Left colon (tissue), 2 donors: ENCODE measurements around the gene WHAMM. TPM values are rescaled to one million over a fixed set of nuclear protein-coding genes. Genes with fewer than 3 reads are reported as not detected.

Experiments
- ATAC-seq: fragments of 200-7000 bp; cut with Tn5 transposase; one replicate; pipeline ENCODE4 v1.9.1; 2020; ENCODE audit warnings: mild to moderate bottlenecking, moderate library complexity
- DNase-seq, 2 donors: peaks; one replicate each; pipeline ENCODE4 v3.0.0-alpha.2; 2020
- intact Hi-C, 2 donors: fragments of 100-400 bp; cut with DNase I in 1 of 2; cut with micrococcal nuclease in 1 of 2; formaldehyde crosslinking; loops; one replicate each; pipeline versions ENCODE4 v1.11.2 to v1.14.0; 2022; cut with DNase I, micrococcal nuclease
- total RNA-seq, 2 donors: library from RNA; stranded (reverse); fragmentation: NEBNext Ultra II Directional; extraction: Animal tissue kit (Norgen Biotek cat#: 25700); gene quantifications; one replicate each; pipeline ENCODE4 v1.2.1, GENCODE V29; 2021
- donor health status: DM: no; HTN: no; CAD: no.
- donor health status: DM: yes; HTN: yes; CAD: no.

WHAMM gene
- total RNA-seq, 2 donors from 2014 or later: 9.1 to 11.3 TPM

DNA sequence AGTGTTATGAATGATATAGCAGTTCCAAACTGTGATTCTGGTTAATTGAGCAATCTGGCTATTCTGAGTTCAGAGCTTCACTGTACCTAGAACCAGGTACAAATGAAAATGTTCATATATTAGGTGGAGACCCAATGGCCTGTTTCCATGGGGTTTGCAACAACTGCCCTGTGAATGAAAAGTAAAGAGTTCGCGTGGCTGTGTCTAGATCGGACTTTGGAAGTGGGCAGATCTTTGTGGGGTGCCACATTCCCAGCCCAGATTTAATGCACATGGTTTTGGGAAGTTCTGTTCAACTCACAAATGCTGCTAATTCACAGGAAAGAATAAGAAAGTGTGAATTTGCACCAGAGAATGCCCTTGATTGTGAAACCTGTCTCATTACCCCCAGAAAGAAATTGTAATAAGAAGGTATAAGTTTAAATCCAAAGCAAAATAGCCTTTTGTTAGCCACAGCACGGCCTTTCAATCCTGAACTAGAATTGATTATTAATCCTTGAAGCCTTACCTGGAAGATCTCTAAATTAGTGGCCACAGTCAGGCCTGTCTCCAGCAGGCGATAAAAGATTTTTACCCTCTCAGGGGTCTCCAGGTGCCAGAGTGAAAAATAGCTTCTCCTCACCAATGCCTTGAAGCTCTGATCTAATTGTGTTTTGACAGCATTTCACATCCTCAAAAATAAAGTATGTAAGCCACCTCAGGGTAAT is 22.6 kb downstream of the WHAMM start:
- ATAC-seq (no peak), DNase-seq (no peak)
- intact Hi-C loops: no loop called here

DNA sequence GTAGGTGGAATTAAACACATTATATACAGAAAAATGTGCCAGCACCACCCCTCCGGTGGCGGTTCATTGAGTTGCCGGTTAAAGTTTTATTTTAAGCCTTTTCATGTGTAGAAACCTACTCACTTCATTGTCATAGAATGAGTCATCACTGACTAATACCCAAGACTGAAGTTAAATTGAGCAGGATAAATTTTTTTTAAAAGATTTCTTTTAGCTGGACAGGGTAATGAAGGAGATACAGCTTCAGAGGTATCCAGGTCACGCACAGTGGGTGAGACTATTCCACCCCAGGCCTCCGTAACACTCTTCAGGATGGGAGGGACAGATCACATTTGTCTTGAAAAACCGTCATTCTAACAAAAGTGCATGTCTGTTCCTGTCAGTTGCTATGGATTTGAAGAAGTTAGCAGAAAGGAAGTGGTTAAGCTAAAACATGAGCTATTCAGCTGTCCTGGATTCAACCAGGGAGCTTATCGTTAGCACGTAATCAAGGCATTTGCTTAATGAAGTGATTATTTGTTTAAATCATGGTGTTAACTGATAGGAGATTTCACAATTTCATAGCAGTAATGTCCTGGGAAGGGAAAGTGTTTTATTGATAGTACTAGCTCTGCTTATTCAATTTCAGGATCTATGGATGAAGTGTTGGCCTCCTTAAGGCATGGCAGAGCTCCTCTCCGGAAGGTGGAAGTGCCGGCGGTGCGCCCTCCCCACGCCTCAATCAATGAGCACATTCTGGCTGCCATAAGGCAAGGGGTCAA is 23.4 kb downstream of the WHAMM start:
- intact Hi-C loops: no loop called here
- ATAC-seq (no peak), DNase-seq (no peak)

DNA sequence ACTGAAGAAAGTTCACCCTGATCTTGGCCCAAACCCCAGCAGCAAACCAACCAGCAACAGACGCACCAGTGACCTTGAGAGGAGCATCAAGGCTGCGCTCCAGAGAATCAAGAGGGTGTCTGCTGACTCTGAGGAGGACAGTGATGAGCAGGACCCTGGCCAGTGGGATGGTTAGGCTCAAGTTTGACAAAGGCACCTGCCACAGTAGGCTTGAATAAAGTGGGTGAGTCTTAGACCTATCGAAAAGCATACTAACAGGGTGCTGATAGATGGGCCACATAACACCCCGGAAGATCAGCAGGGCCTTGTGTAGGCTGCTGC is 23.9 kb downstream of the WHAMM start:
- intact Hi-C loops: no loop called here
- no peak for DNase-seq
- ATAC-seq: no peak

DNA sequence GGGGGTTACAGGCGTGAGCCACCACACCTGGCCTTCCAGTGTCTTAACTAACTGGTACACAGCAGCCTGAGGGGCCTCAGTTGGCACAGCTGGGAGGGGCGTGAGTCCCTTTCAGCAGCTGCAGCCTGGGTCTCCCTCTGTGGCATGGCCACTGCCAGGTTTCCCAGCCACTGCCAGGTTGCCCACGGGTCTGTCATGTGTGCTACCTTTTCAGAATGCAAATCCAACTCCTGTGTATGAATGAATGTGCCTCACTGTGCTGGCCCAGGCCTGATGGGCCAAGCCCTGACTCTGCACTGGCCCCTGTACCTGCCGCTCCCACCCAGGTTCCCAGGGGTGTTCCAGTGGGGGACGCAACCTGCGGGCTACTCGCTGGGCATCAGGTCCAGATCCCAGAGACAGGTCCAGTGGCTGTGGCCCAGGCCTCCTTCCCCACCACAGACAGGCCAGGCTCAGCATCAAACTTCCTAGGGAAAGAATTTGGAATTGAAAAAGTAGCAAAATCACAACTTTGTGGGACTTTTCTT is 26.0 kb downstream of the WHAMM start:
- intact Hi-C loops: no loop called here
- DNase-seq: no peak
- ATAC-seq: no peak

DNA sequence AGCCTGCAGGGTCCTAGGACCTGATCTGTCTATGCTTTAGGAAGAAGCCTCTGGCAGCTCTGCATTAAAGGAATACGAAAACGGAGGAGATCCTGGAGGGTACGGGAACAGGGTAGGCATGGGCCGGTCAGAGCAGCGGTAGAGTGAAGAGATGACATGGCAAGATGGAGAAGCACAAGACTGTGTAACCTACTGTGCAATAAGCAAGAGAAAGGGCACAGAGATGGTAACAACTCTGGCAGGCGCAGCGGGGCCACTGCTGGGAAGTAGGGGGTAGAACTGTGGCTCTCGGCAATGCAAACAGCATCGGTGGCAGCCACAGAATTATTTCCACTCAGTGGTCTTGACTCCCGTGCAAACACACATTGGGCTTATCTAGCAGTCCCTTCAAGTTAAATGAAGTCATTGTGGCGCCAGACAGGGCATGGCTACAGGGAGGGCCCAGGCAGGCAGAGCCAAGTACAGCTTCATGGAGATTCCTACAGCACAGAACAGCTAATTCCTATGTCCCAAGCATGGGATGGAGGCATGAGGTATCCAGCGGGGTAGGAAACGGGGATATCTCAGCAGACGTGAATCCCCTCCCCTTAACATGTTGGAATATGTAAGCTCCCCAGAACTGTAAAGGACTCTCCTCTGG is 28.8 kb downstream of the WHAMM start:
- intact Hi-C loops: no loop called here
- ATAC-seq (no peak), DNase-seq (no peak)

DNA sequence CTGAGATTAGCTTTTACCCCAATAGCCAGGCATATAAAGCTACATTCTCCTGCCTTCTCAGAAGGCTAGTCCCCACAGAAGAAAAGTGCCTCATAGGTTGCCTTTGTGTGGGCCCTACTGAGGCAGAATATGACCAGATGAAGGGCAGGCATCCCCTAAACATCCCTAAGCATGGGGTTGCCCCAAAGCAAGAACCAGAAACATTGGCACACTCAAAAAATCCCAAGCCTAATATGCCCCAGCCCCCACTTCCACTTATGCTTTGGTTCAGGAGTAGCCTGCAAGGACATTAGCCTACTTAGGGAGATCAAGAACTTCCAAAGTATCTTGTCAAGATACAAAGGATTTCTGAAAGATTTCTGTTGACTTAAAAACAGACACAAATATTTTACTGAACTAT is 29.7 kb downstream of the WHAMM start:
- intact Hi-C loops: no loop called here
- no peak for DNase-seq
- no peak for ATAC-seq

DNA sequence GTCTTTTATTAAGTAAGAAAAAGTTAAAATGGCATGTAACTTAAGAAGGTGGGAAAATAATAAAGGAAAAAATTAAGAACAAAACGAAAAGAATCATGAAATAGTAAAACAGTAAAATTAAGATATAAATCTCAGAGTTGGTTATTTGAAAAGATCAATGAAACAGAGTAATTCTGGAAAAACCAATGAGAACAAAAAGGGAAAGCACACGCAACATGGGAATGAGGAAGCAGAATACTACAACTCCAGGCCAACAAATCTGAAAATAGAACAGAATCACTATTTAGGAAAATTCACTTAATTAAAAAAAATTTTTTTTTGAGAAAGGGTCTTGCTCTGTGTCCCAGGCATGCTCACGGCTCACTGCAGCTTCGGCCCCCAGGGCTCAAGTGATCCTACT is 30.7 kb downstream of the WHAMM start:
- ATAC-seq (no peak), DNase-seq (no peak)
- intact Hi-C loops: no loop called here

DNA sequence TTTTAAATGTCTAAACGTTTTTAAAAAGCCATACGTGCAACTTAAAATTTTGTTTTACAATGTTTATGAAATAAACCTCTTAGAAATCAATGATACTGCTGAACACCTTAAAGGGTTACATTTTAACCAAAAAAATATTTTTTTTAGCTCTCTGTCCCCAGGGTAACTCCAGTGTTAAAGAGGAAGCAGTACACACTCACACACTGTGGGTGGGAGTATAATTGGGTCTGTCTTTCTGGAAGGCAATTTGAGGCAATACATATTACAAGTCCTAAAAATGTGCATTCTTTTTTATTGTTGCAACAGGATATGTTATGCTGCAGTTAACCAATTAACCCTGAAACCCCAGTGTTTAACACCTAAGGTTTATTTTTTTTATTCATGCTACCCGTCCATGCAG is 34.1 kb downstream of the WHAMM start:
- ATAC-seq: no peak
- DNase-seq: no peak
- intact Hi-C loops: no loop called here

DNA sequence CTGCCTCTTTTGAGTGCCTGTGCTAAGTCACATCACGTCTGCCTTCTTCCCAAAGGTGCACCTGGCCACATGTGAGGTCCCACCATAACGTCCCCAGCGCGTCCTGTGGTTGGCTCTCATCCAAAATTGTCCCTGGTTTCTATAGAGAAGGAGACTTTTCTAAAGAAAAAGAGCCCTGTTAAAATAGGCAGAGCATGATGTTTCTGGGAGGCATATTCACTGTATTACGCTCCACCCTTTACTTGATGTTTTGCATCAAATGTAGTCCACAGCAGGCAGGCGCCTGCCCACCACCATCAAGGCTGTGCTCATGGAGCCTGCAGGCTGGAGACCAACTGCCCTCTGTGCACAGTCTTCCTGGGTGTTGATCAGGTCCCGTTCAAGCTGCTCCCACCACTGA is 36.3 kb downstream of the WHAMM start:
- intact Hi-C loops: no loop called here

DNA sequence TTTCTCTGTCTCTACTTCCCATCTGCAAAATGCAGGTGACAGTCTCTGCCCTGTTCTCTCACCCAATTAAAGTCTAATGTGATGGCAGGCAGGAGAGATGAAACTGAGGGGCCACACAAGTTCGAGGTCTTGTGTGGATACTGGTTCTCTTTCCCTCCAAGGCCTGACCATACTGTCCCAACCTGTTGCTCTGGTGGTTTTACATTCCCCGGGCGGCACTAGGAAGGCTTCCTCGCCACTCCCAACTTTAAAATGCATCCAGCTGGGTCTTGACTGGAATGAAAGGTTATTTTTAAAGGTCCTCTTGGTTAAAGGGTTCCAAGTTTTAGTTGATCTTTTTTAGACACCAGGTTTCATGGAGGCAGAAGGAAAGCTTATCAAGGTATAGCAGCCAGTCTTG is 37.2 kb downstream of the WHAMM start:
- no peak for ATAC-seq
- intact Hi-C loops: no loop called here

More for the DNA sequence above, 36.3 kb downstream of the WHAMM start:
- ATAC-seq (no peak), DNase-seq (no peak)

DNA sequence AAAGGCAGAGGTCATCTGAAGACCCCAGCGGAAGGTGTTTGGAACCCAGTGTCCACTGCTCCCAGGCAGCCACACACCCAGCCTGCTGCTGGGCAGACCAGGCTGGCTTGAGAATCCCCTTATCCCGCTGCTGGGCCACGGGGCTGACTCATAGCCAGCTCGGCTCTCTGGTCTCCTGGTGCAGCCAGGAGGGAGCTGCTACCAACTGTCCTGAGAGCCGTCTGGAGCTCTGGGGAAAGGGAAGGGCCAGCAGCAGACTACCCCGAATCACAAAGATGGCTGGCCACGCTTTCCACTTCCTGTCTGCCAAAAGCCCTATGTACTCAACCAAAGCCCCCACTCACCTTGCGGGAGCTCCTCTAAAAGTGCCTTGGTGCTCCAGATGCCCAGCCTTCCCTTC is 38.3 kb downstream of the WHAMM start:
- DNase-seq (no peak), ATAC-seq (no peak)
- intact Hi-C loops: no loop called here

More for the DNA sequence above, 37.2 kb downstream of the WHAMM start:
- no peak for DNase-seq

DNA sequence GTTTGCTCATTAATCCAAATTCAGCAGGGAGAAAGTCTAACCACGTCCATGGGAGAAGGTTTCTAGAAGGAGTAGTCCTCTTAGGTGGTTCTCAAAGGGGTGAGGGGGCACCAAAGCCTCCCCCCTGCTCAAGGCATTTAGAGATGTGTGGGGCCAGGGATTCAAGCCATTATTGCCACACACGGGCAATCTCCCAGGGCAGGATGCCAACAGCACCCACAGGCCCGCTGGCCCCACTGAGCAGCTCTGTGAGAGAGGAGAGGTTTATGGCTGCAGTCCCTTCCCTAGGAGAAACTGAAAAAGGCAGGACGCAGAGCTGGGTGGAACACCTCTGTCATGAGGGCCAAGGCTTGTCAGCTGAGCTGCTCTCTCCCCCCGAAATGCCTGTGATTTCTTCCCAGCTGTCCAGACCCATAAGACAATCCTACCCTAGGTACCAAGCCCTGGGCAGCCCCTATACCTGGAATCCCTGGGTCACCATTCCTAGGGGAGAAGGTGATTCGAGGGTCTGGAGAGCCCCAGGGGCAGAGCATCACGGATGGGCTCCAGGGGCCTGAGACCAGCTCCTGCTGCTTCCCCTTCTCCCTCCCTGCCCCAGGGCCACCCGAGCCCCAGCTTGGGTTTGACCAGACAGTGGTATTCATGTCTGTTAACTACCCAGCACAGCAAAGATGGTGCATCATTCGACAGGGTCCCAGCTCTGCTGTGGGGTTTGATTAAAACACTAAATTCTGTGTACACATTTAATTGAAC is 39.0 kb downstream of the WHAMM start:
- no peak for DNase-seq
- no peak for ATAC-seq
- intact Hi-C loops: no loop called here

DNA sequence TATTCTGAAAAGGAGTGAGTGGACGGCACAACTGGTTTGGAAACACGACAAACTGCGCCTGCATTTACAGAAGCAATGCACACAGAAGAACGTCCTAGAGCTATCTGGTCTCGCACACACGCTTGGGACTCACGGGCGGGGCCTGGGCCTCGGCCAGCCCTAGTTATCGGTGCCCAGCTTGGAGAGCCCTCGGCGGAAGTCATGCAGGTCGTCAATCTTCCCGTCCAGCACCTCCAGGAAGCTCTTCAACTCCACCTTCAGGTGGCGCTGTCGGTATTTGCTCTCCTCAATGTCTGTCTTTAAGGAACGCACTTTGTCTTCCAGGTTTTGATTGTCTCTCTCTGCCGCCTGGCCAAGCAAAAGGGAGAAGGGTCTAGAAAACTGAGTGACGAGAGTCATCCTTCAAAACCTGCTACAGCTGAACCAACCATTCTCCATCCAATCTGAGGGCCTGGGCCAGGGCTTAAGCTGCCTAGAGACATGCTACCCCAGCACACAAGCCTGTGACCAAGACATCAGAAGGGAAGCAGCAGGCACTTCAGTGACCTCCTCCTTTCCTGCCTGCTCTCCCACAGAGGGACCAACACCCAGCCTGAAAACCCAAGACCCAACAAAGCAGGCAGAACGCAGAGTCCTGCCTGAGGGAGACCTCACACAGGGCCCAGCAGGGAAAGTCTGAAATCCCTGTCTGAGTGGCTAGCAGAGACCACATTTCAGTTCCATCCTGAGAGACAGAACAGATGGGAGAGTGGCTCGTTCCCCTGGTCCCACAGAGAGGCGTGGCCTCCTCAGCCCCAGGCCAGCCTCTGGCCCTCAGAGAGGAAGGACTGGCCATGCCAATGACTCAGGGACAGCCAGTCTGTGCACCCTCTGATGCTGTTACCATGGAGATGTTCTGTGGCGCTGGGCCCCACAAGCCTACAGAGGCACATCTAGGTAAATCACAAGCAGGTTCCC is 40.4 kb downstream of the WHAMM start:
- intact Hi-C loops: no loop called here

DNA sequence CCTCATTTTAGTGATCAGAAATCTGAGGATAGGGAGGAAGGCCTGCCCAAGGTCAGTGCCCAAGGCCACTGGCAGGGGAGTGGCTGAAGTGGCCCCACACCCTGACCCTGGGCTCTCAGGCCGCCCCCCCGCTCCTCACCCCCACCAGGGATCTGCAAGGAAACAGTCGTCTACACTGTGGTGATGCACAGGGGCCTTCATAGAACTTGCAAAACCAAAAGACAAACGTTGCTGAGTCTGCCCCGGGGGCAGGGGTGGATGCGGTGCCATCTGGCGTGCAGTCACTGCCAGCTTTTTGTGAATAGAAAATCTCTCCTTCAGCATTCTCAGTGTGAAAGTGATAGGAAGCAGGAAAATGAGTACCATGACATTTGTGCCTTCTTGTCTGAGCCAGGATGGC is 41.3 kb downstream of the WHAMM start:
- intact Hi-C loops: no loop called here
- DNase-seq: no peak
- no peak for ATAC-seq

More for the DNA sequence above, 40.4 kb downstream of the WHAMM start:
- ATAC-seq (peak; percentile 99), DNase-seq (peak; percentile 79 to 86)

DNA sequence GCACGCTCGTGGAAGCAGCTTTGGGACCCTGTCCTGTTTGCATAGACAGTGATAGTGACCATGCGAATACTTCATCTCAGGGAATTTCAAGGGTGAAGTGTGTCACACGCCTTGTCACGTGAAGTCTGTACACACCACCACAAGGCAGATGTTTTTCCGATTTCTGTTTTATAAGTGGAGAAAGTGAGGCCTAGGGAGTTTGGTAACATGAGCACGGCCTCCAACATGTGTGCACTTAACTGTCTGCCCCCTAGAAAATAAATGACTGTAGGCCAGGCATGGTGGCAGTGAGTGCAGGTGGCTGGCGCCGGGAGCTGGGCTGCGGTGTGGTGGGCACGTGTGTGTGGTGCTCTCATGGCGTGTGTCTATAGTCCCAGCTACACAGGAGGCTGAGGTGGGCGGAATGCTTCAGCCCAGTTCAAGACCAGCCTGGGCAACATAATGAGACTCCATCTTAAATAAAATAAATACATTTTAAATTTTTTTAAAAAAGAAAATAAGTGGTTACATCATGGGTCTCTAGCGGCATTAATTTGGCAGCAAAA is 42.0 kb downstream of the WHAMM start:
- DNase-seq (no peak), ATAC-seq (no peak)
- intact Hi-C loops: no loop called here

DNA sequence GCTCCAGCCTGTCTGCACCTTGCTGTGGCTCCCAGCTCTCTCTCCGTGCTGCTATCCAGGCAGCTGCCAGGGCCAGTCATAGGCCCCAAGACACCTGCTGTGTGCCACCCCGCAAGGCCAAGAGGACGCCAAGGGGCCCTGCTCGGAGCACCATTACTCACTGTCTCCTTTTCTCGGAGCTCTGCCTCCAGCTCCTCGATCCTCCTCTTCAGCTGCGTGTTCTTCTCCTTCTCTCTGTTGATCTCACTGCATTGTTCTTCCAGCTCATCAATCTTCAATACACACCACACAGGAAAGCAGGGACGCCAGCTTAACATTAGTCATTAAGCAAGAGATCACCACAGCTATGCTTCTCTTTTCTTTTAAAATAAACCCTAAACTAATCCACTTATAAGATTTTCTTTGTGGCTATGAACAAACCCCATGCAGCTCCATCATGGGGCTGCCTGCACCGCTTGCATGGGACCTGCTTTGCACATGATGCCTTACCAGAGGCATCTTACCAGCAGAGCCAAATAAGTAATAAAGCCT is 42.6 kb downstream of the WHAMM start:
- no peak for DNase-seq
- intact Hi-C loops: no loop called here
- no peak for ATAC-seq

DNA sequence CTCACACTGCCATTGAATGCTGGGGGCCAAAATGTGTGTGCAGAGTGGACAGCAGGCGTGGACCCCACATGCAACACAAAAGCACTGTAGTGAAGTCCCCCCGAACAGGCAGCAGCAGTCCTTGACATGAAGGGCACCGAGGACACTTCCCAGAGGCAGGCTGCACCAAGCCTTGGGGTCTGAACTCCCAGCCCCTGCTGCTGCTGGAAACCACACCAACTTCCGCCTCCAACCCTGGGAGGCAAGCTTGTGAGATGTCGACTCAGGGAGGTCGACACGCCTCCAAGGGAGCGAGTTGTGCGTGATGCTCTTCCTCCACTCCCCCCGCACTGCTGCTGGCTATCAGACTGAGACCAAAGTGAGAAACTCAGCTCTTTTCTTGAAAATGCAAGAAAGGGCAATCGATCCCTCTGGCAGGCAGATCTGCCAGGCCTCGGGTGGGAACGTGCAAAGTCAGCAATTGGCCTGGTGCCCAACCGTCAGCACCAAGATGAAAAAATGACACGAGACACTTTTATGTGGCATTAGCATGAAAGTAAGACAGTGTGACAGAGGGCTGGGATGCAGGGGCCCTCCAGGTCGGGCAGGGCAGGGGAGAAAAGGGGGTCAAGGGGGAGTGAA is 43.6 kb downstream of the WHAMM start:
- ATAC-seq (no peak), DNase-seq (no peak)
- intact Hi-C loops: no loop called here
